GM12878 (cell line): ENCODE measurements around the gene ANK2.

Source experiments
- ATF2 ChIP-seq: IDR thresholded peaks from 2 replicates; pipeline ENCODE4 v1.6.1; 2012; ENCODE audit warnings: low read length, inconsistent platforms
- RCOR1 ChIP-seq: conservative IDR thresholded peaks from 2 replicates; pipeline ENCODE4 v1.6.1; 2012; ENCODE audit warnings: low read depth, low read length, improper control_type of control experiment

- TF ChIP-seq RCOR1 (no peak), ATF2 (no peak)
Observed at GRCh38 chr4:113375964-113376666, 326.7 kb downstream of the ANK2 start.
